ENCODE results near the gene COL23A1. TPM values are rescaled to one million over a fixed set of nuclear protein-coding genes. Genes with fewer than 3 reads are reported as not detected.
"Not testable (repeated sequence)": the region's sequence is repeated elsewhere in the genome, so short reads cannot be mapped to it uniquely, and the experiment has no call there.

COL23A1 gene
- total RNA-seq, 1 experiment from 2014 or later, result not detected

GRCh38 chr5:178378527-178379484 is 211.4 kb downstream of the COL23A1 start:
- no peak for DNase-seq (ENCODE audit: low read depth, low spot score)

GRCh38 chr5:178377583-178378270 is 212.5 kb downstream of the COL23A1 start:
- DNase-seq (ENCODE audit: low read depth, low spot score), result no peak
- in situ Hi-C loops (cut with HindIII; ENCODE audit: low pct_unique_long_range_greater_than_20kb, low sequenced_read_pairs), result no loop called here

More at GRCh38 chr5:178378527-178379484, 211.4 kb downstream of the COL23A1 start:
- in situ Hi-C loops (cut with HindIII; ENCODE audit: low pct_unique_long_range_greater_than_20kb, low sequenced_read_pairs), result no loop called here

- no peak for DNase-seq (ENCODE audit: low read depth, low spot score)
- in situ Hi-C loops (cut with HindIII; ENCODE audit: low pct_unique_long_range_greater_than_20kb, low sequenced_read_pairs), result no loop called here
Observed at GRCh38 chr5:178376921-178377582, 213.1 kb downstream of the COL23A1 start.

- in situ Hi-C loops (cut with HindIII; ENCODE audit: low pct_unique_long_range_greater_than_20kb, low sequenced_read_pairs), result no loop called here
- no peak for DNase-seq (ENCODE audit: low read depth, low spot score)
Observed at GRCh38 chr5:178375348-178375747, 214.8 kb downstream of the COL23A1 start.

- in situ Hi-C loops (cut with HindIII; ENCODE audit: low pct_unique_long_range_greater_than_20kb, low sequenced_read_pairs), result no loop called here
- DNase-seq (ENCODE audit: low read depth, low spot score), result no peak
Observed at GRCh38 chr5:178373711-178374110, 216.5 kb downstream of the COL23A1 start.

GRCh38 chr5:178372142-178372571 is 218.0 kb downstream of the COL23A1 start:
- in situ Hi-C loops (cut with HindIII; ENCODE audit: low pct_unique_long_range_greater_than_20kb, low sequenced_read_pairs), result no loop called here
- no peak for DNase-seq (ENCODE audit: low read depth, low spot score)

GRCh38 chr5:178371362-178372111 is 218.7 kb downstream of the COL23A1 start:
- no peak for DNase-seq (ENCODE audit: low read depth, low spot score)
- in situ Hi-C loops (cut with HindIII; ENCODE audit: low pct_unique_long_range_greater_than_20kb, low sequenced_read_pairs), result no loop called here

- no peak for DNase-seq (ENCODE audit: low read depth, low spot score)
- in situ Hi-C loops (cut with HindIII; ENCODE audit: low pct_unique_long_range_greater_than_20kb, low sequenced_read_pairs), result no loop called here
Observed at GRCh38 chr5:178370102-178370501, 220.1 kb downstream of the COL23A1 start.

- in situ Hi-C loops (cut with HindIII; ENCODE audit: low pct_unique_long_range_greater_than_20kb, low sequenced_read_pairs); DNase-seq (ENCODE audit: low read depth, low spot score): not testable (repeated sequence)
Observed at GRCh38 chr5:178369469-178369868, 220.7 kb downstream of the COL23A1 start.

GRCh38 chr5:178368716-178369300 is 221.4 kb downstream of the COL23A1 start:
- no peak for DNase-seq (ENCODE audit: low read depth, low spot score)
- in situ Hi-C loops (cut with HindIII; ENCODE audit: low pct_unique_long_range_greater_than_20kb, low sequenced_read_pairs), result no loop called here

- in situ Hi-C loops (cut with HindIII; ENCODE audit: low pct_unique_long_range_greater_than_20kb, low sequenced_read_pairs), result no loop called here
- DNase-seq (ENCODE audit: low read depth, low spot score), result no peak
Observed at GRCh38 chr5:178368274-178368673, 221.9 kb downstream of the COL23A1 start.

- no peak for DNase-seq (ENCODE audit: low read depth, low spot score)
- in situ Hi-C loops (cut with HindIII; ENCODE audit: low pct_unique_long_range_greater_than_20kb, low sequenced_read_pairs), result no loop called here
Observed at GRCh38 chr5:178367736-178368120, 222.5 kb downstream of the COL23A1 start.

- in situ Hi-C loops (cut with HindIII; ENCODE audit: low pct_unique_long_range_greater_than_20kb, low sequenced_read_pairs), result no loop called here
- DNase-seq (ENCODE audit: low read depth, low spot score), result no peak
Observed at GRCh38 chr5:178366998-178367735, 223.0 kb downstream of the COL23A1 start.

GRCh38 chr5:178365501-178366440 is 224.4 kb downstream of the COL23A1 start:
- DNase-seq (ENCODE audit: low read depth, low spot score), result no peak
- in situ Hi-C loops (cut with HindIII; ENCODE audit: low pct_unique_long_range_greater_than_20kb, low sequenced_read_pairs), result no loop called here

- in situ Hi-C loops (cut with HindIII; ENCODE audit: low pct_unique_long_range_greater_than_20kb, low sequenced_read_pairs), result no loop called here
- no peak for DNase-seq (ENCODE audit: low read depth, low spot score)
Observed at GRCh38 chr5:178364326-178364675, 225.9 kb downstream of the COL23A1 start.
